ENCODE data around the gene B3GALNT1. TPM values are rescaled to one million over a fixed set of nuclear protein-coding genes. Genes with fewer than 3 reads are reported as not detected.
"Not testable (repeated sequence)": the region's sequence is repeated elsewhere in the genome, so short reads cannot be mapped to it uniquely, and the experiment has no call there.

Gene B3GALNT1
- total RNA-seq, 2 experiments from 2014 or later, result 0.76 to 1.1 TPM

DNA sequence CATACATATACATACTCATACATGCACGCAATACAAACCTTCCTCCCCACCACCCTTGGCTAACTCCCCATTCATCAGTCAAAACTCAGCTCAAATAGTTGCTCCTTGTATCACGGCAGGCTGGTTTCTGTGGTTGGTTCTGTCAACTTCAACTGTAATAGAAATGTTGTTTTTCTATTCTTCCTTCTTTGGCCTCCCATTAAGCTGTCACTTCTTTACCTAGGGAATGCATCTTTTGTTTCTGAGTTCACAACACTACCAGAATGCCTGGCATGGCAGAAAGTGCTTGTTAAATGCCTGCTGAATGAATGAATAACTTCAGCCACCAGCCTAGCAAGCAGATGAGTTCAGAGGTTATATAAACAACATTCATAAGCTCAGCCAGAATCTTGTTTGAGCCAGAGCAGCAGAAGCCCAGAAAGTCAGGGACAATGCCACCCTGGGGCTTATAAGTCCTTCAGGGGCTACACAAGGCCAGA lies 63.1 kb downstream of the B3GALNT1 start:
- Mint-ChIP-seq H3K4me3 (no peak overlapping the region), H3K9me3 (peaks cover 14% of the 10 kb centered on the region), H3K27ac (no peak overlapping the region), H3K36me3 (ENCODE audit: low read depth) (peaks cover 2% of the 10 kb centered on the region), H3K27me3 (ENCODE audit: low read depth) (no peaks in the 10 kb centered on the region), H3K4me1 (ENCODE audit: low read depth) (no peaks in the 10 kb centered on the region)
- CTCF ChIA-PET, result interaction anchor here (0.6 to 1.3 kb wide), 2 partner anchors 17 to 1163 kb away, joined by 3 read pairs; no protein-coding TSS in a partner anchor
- intact Hi-C loops (cut with micrococcal nuclease), result no loop called here
- DNase-seq, result no peak

DNA sequence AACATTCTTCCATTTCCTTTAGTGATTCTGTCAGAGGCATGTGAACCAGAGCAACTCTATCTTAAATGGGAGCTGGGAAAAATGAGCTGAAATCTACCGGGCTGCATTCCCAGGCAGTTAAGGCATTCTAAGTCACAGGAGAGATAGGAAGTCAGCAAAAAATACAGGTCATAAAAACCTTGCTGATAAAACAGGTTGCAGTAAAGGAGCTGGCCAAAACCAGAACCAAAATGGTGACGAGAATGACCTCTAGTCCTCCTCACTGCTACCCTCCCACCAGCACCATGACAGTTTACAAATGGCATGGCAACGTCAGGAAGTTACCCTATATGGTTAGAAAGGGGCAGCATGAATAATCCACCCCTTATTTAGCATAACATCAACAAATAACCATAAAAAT lies 66.4 kb downstream of the B3GALNT1 start:
- no peak overlapping the region for H3K4me3 Mint-ChIP-seq
- peaks cover 8% of the 10 kb centered on the region for H3K4me1 Mint-ChIP-seq (ENCODE audit: low read depth)
- H3K36me3 Mint-ChIP-seq (ENCODE audit: low read depth), result no peaks in the 10 kb centered on the region
- no peaks in the 10 kb centered on the region for H3K27me3 Mint-ChIP-seq (ENCODE audit: low read depth)
- intact Hi-C loops (cut with micrococcal nuclease), result no loop called here
- peaks cover 6% of the 10 kb centered on the region for H3K9me3 Mint-ChIP-seq
- DNase-seq, result no peak
- CTCF ChIA-PET, result no interaction called here
- H3K27ac Mint-ChIP-seq, result no peak overlapping the region

DNA sequence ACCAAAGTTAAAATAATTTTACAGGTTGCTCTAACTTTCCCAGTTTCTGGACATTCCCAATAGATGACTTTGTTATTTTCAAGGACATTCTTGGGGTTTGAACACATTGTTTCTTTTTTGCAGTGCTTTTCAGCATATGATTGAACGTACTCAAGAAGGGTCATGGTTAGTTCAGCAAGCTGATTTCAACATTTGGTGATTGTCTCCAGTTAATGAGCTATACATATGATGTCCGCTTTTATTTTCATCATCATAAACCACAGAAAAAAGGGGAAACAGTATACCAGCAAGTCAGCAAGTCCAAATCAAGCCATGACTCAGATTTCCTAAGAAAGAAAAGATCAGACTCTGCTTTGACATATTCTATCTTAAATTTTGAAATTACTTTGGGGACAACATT lies 69.4 kb downstream of the B3GALNT1 start:
- CTCF ChIA-PET, result interaction anchor here (0.6 to 0.7 kb wide), 3 partner anchors 47 to 755 kb away, joined by 3 to 7 read pairs (median 4); no protein-coding TSS in a partner anchor
- no peaks in the 10 kb centered on the region for H3K27me3 Mint-ChIP-seq (ENCODE audit: low read depth)
- H3K4me1 Mint-ChIP-seq (ENCODE audit: low read depth), result peaks cover 8% of the 10 kb centered on the region
- peaks cover 2% of the 10 kb centered on the region for H3K36me3 Mint-ChIP-seq (ENCODE audit: low read depth)
- H3K27ac Mint-ChIP-seq, result no peak overlapping the region
- H3K4me3 Mint-ChIP-seq, result no peak overlapping the region
- DNase-seq, result no peak
- intact Hi-C loops (cut with micrococcal nuclease), result no loop called here
- H3K9me3 Mint-ChIP-seq, result peaks cover 12% of the 10 kb centered on the region

DNA sequence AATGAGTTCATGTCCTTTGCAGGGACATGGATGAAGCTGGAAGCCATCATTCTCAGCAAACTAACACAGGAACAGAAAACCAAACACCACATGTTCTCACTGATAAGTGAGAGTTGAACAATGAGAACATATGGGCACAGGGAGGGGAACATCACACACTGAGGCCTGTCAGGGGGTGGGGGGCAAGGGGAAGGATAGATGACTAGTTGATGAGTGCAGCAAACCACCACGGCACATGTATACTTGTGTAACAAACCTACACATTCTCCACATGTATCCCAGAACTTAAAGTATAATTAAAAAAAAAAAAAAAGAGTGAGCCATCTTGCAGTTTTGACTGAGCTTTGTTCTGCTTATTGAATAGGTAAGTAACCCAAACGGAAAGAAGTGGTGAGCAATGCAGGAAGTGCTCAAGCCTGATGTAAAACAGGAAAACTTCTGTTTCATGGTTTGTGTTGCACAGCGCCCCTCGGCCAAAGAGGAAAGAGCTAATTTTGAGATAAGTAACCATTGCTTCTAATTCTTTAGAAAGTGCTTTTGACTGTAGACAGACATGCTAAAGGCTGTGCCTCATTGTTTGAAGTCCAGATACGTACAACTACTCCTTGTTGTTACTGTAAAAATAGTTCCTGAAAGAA lies 70.1 kb downstream of the B3GALNT1 start:
- intact Hi-C loops (cut with micrococcal nuclease); H3K27me3 Mint-ChIP-seq (ENCODE audit: low read depth); H3K4me1 Mint-ChIP-seq (ENCODE audit: low read depth); H3K27ac Mint-ChIP-seq; H3K36me3 Mint-ChIP-seq (ENCODE audit: low read depth): not testable (repeated sequence)
- Mint-ChIP-seq H3K9me3 (peaks cover 12% of the 10 kb centered on the region), H3K4me3 (peak overlapping the region; percentile 44)
- peak; percentile 47 for DNase-seq
- CTCF ChIA-PET, result interaction anchor here (0.6 to 0.7 kb wide), 3 partner anchors 47 to 755 kb away, joined by 3 to 7 read pairs (median 4); no protein-coding TSS in a partner anchor

Other genes starting within 250 kb of the B3GALNT1 start
- gene NMD3, start 116.0 kb upstream of the B3GALNT1 start, total RNA-seq, result 10 to 100 TPM; 58.1 to 59.4 TPM

All from activated naive CD4-positive, alpha-beta T cell treated with anti-CD3 and anti-CD28 coated beads for 36 hours (primary cell).